HepG2 (cell line): ENCODE results near the gene ZNF511. TPM values are rescaled to one million over a fixed set of nuclear protein-coding genes. Genes with fewer than 3 reads are reported as not detected.

Source experiments
- ELF3 ChIP-seq: IDR thresholded peaks from 2 replicates; pipeline ENCODE4 v1.6.1; 2016; ENCODE audit warnings: missing genetic modification reagents, missing compliant biosample characterization
- FOXA3 ChIP-seq: IDR thresholded peaks from 2 replicates; pipeline ENCODE4 v1.6.1; 2016; ENCODE audit warnings: missing genetic modification reagents, missing compliant biosample characterization
- HNRNPH1 ChIP-seq: fragments of 200-400 bp; formaldehyde crosslinking; optimal IDR thresholded peaks from 2 replicates; pipeline ENCODE3; 2017; ENCODE audit warnings: mild to moderate bottlenecking, low read depth, low read length
- IRF9 ChIP-seq: sonication (generic); formaldehyde crosslinking; IDR thresholded peaks from 2 replicates; pipeline ENCODE4 v1.8.0; 2022; ENCODE audit warnings: missing genetic modification reagents, mild to moderate bottlenecking, borderline replicate concordance
- MXI1 ChIP-seq: IDR thresholded peaks from 3 replicates; pipeline ENCODE4 v1.6.1; 2012; ENCODE audit warnings: low read depth, low read length, inconsistent platforms, borderline replicate concordance
- YY1 ChIP-seq: IDR thresholded peaks from 2 replicates; pipeline ENCODE4 v1.6.1; 2011; ENCODE audit warnings: low read length, low read depth, moderate library complexity, mild to moderate bottlenecking; ENCODE audit not compliant: insufficient read depth, insufficient replicate concordance
- ZBTB44 ChIP-seq: sonication (generic); formaldehyde crosslinking; IDR thresholded peaks from 2 replicates; pipeline ENCODE4 v1.4.0; 2020; ENCODE audit warnings: missing genetic modification reagents
- ZFX ChIP-seq: sonication (generic); formaldehyde crosslinking; IDR thresholded peaks from 2 replicates; pipeline ENCODE4 v1.4.0; 2020; ENCODE audit warnings: mild to moderate bottlenecking, low read depth, missing genetic modification reagents, moderate library complexity
- ZNF121 ChIP-seq: sonication (generic); formaldehyde crosslinking; IDR thresholded peaks from 2 replicates; pipeline ENCODE4 v1.5.0; 2020; ENCODE audit warnings: mild to moderate bottlenecking, missing genetic modification reagents
- ZNF558 ChIP-seq: sonication (generic); formaldehyde crosslinking; IDR thresholded peaks from 2 replicates; pipeline ENCODE4 v1.9.0; 2022; ENCODE audit warnings: mild to moderate bottlenecking, missing genetic modification reagents, borderline replicate concordance
- ZNF639 ChIP-seq: conservative IDR thresholded peaks from 2 replicates; pipeline ENCODE4 v1.6.1; 2018; ENCODE audit warnings: missing genetic modification reagents
- ZNF792 ChIP-seq: IDR thresholded peaks from 2 replicates; pipeline ENCODE4 v1.6.1; 2016
- polyA plus RNA-seq, 8 experiments: library from polyadenylated mRNA; depleted of rRNA in 3 of 8; stranded (reverse) in 7 of 8; unstranded in 1 of 8; fragments of >200 nt; fragmentation: Illumina TruSeq in 4 of 8; extraction: Trizol in 4 of 8; gene quantifications; 2 replicates each; pipeline versions ENCODE4 v1.2.1 to v1.2.3, GENCODE V29; 2011 to 2016; ENCODE audit warnings: low read depth in 4 of 8, missing spikeins in 1 of 8, mixed read lengths in 1 of 8; ENCODE audit not compliant: insufficient read depth in 1 of 8
- total RNA-seq, 5 experiments: library from RNA; depleted of rRNA; stranded (reverse); fragments of >200 nt; fragmentation: Illumina TruSeq; extraction: Trizol; gene quantifications; 2 replicates each; pipeline ENCODE4 v1.2.3, GENCODE V29; 2016; ENCODE audit warnings: low read depth in 1 of 5
- TF ChIP-seq, protein P1 (sequence below): sonication (generic); formaldehyde crosslinking; IDR thresholded peaks from 2 replicates; pipeline ENCODE4 v1.5.1; 2020; ENCODE audit warnings: mild to moderate bottlenecking, missing genetic modification reagents, moderate library complexity
- TF ChIP-seq, protein P2 (sequence below): sonication (generic); formaldehyde crosslinking; IDR thresholded peaks from 2 replicates; pipeline ENCODE4 v1.9.0; 2021; ENCODE audit warnings: mild to moderate bottlenecking, missing genetic modification reagents

Gene ZNF511
- total and polyA plus RNA-seq, 2 of the 13 experiments (the other 11 are each of a cell fraction or from before 2014, with no cell fraction given): 35.6 to 66.4 TPM

- TF ChIP-seq IRF9 (CRISPR knock-in tag) (no peak), ZFX (CRISPR knock-in tag) (peak; percentile 32; the same call in 1 of the 2 replicates), HNRNPH1 (no peak), ZNF792 (no peak), FOXA3 (no peak), ZNF639 (no peak), MXI1 (peak; percentile 42; the same call in 1 of the 3 replicates), ELF3 (CRISPR knock-in tag) (0 out of 2 replicates have a peak, but pooled peaks have one; percentile 20), YY1 (peak; percentile 26), ZBTB44 (CRISPR knock-in tag) (no peak), ZNF121 (CRISPR knock-in tag) (peak; percentile 66; the same call in 1 of the 2 replicates), ZNF558 (CRISPR knock-in tag) (no peak)
- TF ChIP-seq, protein P1, sequence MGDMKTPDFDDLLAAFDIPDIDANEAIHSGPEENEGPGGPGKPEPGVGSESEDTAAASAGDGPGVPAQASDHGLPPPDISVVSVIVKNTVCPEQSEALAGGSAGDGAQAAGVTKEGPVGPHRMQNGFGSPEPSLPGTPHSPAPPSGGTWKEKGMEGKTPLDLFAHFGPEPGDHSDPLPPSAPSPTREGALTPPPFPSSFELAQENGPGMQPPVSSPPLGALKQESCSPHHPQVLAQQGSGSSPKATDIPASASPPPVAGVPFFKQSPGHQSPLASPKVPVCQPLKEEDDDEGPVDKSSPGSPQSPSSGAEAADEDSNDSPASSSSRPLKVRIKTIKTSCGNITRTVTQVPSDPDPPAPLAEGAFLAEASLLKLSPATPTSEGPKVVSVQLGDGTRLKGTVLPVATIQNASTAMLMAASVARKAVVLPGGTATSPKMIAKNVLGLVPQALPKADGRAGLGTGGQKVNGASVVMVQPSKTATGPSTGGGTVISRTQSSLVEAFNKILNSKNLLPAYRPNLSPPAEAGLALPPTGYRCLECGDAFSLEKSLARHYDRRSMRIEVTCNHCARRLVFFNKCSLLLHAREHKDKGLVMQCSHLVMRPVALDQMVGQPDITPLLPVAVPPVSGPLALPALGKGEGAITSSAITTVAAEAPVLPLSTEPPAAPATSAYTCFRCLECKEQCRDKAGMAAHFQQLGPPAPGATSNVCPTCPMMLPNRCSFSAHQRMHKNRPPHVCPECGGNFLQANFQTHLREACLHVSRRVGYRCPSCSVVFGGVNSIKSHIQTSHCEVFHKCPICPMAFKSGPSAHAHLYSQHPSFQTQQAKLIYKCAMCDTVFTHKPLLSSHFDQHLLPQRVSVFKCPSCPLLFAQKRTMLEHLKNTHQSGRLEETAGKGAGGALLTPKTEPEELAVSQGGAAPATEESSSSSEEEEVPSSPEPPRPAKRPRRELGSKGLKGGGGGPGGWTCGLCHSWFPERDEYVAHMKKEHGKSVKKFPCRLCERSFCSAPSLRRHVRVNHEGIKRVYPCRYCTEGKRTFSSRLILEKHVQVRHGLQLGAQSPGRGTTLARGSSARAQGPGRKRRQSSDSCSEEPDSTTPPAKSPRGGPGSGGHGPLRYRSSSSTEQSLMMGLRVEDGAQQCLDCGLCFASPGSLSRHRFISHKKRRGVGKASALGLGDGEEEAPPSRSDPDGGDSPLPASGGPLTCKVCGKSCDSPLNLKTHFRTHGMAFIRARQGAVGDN (CRISPR knock-in tag): peak; percentile 16; the same call in 1 of the 2 replicates
- TF ChIP-seq, protein P2, sequence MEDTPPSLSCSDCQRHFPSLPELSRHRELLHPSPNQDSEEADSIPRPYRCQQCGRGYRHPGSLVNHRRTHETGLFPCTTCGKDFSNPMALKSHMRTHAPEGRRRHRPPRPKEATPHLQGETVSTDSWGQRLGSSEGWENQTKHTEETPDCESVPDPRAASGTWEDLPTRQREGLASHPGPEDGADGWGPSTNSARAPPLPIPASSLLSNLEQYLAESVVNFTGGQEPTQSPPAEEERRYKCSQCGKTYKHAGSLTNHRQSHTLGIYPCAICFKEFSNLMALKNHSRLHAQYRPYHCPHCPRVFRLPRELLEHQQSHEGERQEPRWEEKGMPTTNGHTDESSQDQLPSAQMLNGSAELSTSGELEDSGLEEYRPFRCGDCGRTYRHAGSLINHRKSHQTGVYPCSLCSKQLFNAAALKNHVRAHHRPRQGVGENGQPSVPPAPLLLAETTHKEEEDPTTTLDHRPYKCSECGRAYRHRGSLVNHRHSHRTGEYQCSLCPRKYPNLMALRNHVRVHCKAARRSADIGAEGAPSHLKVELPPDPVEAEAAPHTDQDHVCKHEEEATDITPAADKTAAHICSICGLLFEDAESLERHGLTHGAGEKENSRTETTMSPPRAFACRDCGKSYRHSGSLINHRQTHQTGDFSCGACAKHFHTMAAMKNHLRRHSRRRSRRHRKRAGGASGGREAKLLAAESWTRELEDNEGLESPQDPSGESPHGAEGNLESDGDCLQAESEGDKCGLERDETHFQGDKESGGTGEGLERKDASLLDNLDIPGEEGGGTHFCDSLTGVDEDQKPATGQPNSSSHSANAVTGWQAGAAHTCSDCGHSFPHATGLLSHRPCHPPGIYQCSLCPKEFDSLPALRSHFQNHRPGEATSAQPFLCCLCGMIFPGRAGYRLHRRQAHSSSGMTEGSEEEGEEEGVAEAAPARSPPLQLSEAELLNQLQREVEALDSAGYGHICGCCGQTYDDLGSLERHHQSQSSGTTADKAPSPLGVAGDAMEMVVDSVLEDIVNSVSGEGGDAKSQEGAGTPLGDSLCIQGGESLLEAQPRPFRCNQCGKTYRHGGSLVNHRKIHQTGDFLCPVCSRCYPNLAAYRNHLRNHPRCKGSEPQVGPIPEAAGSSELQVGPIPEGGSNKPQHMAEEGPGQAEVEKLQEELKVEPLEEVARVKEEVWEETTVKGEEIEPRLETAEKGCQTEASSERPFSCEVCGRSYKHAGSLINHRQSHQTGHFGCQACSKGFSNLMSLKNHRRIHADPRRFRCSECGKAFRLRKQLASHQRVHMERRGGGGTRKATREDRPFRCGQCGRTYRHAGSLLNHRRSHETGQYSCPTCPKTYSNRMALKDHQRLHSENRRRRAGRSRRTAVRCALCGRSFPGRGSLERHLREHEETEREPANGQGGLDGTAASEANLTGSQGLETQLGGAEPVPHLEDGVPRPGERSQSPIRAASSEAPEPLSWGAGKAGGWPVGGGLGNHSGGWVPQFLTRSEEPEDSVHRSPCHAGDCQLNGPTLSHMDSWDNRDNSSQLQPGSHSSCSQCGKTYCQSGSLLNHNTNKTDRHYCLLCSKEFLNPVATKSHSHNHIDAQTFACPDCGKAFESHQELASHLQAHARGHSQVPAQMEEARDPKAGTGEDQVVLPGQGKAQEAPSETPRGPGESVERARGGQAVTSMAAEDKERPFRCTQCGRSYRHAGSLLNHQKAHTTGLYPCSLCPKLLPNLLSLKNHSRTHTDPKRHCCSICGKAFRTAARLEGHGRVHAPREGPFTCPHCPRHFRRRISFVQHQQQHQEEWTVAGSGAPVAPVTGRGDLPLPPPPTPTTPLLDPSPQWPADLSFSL (CRISPR knock-in tag): no peak
Observed at GRCh38 chr10:133324198-133324792, 15.6 kb downstream of the ZNF511 start (continued).
